ENCODE results near the gene FGG. TPM values are rescaled to one million over a fixed set of nuclear protein-coding genes. Genes with fewer than 3 reads are reported as not detected.
"Not testable (repeated sequence)": the region's sequence is repeated elsewhere in the genome, so short reads cannot be mapped to it uniquely, and the experiment has no call there.

FGG gene
- total RNA-seq, 4 donors from 2014 or later, result not detected

DNA sequence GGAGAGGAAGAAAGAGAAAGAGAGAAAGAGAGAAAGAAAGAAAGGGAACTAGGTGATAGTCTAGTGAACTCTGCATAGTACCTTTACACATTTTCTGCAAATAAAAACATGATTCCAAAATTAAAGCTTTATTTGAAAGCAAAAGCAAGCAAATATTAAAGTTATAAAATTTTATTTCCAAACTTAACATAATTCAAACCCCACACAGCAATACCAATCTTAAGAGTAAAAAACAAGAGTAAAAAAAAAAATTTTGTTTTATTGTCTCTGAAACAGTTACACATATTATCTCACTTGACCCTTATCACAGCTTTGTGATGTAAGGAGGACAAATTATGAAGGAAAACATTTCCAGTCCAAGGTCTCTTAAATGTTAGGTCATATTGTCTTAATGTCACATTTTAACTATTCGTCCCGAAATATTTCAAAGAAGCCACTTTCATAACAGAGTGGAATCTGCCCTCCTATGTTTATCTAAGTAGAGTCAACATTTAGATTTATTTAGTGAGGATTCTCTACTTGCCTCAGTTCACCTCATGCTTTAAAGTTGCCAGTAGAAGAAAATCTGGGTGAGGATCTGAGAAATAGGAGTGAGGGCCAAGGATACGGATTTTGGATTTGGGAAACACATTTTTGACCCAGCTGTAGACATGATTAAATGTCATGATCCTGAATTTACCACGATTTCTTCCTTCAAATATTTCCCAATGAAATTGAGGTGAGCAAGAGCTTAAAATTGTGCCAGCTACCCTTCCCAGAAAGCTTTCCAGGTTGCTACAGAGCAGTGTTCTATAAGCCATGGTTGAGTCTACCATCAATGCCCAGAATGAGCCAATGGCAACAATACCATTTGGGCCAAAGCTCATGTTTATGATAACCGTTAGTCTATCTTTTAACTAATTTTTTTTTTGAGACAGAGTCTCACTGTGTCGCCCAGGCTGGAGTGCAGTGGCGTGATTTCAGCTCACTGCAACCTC, 14.4 kb downstream of the FGG start:
- no peak for DNase-seq
- Histone ChIP-seq H3K27me3 (no peaks in the 10 kb centered on the region), H3K9me3 (no peaks in the 10 kb centered on the region), H3K4me1 (no peaks in the 10 kb centered on the region), H3K36me3 (no peaks in the 10 kb centered on the region), H3K4me3 (no peak overlapping the region), H3K27ac (no peak overlapping the region)
- TF ChIP-seq CTCF (IDR thresholded peaks at IDR 0.05), result no peak
- TF ChIP-seq POLR2A (IDR thresholded peaks at IDR 0.05), result no peak

DNA sequence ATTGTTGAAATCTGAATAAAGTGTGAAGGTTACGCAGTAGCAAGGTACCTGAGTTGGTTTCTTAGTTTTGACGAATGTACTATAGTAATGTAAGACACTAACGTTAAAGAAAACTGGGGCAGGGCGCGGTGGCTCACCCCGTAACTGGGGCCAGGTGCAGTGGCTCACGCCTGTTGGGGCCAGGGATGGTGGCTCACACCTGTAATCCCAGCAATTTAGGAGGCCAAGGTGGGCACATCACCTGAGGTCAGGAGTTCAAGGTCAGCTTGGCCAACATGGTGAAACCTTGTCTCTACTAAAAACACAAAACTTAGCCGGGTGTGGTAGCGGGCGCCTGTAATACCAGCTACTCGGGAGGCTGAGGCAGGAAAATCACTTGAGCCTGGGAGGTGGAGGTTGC, 15.2 kb downstream of the FGG start:
- H3K4me1 ChIP-seq, H3K36me3 ChIP-seq, H3K4me3 ChIP-seq, H3K9me3 ChIP-seq, DNase-seq, H3K27ac ChIP-seq, H3K27me3 ChIP-seq: not testable (repeated sequence)

DNA sequence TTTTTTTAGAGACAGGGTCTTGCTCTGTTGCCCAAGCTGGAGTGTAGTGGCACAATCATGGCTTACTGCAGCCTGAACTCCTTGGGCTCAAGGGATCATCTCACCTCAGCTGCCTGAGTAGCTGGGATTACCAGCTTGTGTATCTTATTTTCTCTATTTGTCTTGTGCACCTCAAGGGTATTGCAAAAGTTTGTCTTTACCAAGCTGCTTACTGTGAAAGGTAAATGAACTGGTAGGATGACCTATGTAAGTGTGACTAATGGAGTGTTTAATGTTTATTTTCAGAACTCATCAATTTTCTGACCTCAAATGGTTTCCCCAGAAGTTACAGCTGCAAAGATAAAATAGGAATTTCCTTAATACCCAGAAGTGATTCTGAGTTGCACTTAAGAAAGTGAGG, 16.6 kb downstream of the FGG start:
- DNase-seq, result no peak
- H3K27me3 ChIP-seq, result no peaks in the 10 kb centered on the region
- no peaks in the 10 kb centered on the region for H3K36me3 ChIP-seq
- no peak for TF ChIP-seq POLR2A (IDR thresholded peaks at IDR 0.05)
- no peak for TF ChIP-seq CTCF (IDR thresholded peaks at IDR 0.05)
- no peaks in the 10 kb centered on the region for H3K9me3 ChIP-seq
- H3K4me3 ChIP-seq, result no peak overlapping the region
- H3K4me1 ChIP-seq, result no peaks in the 10 kb centered on the region
- no peak overlapping the region for H3K27ac ChIP-seq

GRCh38 chr4:154594343-154594742, 18.1 kb downstream of the FGG start:
- H3K4me1 ChIP-seq, H3K36me3 ChIP-seq, H3K27me3 ChIP-seq, H3K9me3 ChIP-seq, H3K4me3 ChIP-seq, DNase-seq, H3K27ac ChIP-seq: not testable (repeated sequence)

DNA sequence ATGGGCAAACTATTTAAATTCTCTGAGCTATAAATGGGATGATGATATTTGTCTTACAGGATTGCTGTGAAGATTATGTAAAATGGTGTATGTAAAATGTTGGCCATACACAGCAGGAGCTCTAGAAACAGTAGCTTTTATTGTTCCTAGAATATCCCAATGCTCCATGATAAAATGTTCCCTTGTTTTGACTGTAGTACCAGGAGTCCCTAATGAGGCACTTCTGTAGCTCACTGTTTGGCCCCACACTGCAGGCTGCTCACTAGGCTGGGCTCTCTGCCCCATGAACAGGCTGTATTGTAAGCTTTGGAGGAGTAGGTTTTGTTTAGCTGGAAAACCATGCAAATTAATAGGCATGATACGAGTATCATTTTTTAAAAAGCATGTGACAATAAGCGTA, 18.6 kb downstream of the FGG start:
- TF ChIP-seq CTCF (IDR thresholded peaks at IDR 0.05) (no peak), POLR2A (IDR thresholded peaks at IDR 0.05) (no peak)
- Histone ChIP-seq H3K4me1 (no peaks in the 10 kb centered on the region), H3K27ac (no peak overlapping the region), H3K27me3 (no peaks in the 10 kb centered on the region), H3K36me3 (no peaks in the 10 kb centered on the region), H3K4me3 (no peak overlapping the region), H3K9me3 (no peaks in the 10 kb centered on the region)
- DNase-seq, result no peak

DNA sequence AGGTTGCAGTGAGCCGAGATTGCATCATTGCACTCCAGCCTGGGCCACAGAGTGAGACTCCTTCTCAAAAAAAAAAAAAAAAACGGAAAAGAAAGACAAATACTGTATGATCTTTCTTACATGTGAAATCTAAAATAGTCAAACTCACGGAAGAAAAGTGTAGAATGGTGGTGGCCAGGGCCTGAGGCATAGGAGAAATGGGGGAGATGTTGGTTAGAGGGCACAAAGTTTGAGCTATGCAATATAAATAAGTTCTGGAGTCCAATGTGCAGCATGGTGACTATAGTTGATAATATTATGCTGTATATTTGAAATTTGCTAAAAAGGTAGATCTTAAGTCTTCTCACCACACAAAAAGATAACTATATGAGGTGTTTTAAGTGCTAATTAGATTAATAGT, 20.6 kb downstream of the FGG start:
- Histone ChIP-seq H3K4me1 (no peaks in the 10 kb centered on the region), H3K4me3 (no peak overlapping the region), H3K27ac (no peak overlapping the region), H3K27me3 (no peaks in the 10 kb centered on the region), H3K9me3 (no peaks in the 10 kb centered on the region), H3K36me3 (no peaks in the 10 kb centered on the region)
- no peak for DNase-seq
- no peak for TF ChIP-seq CTCF (IDR thresholded peaks at IDR 0.05)
- TF ChIP-seq POLR2A (IDR thresholded peaks at IDR 0.05), result no peak

Data from Peyer's patch (tissue), 4 donors.